OCI-LY1 (cell line): Measurements from ENCODE around the gene NKD1.

Experiments used
- EZH2 ChIP-seq: fragments of 200-600 bp; sonication (generic), shearing (Covaris generic); IDR thresholded peaks from 2 replicates; pipeline ENCODE4 v1.8.0; 2017; ENCODE audit warnings: borderline replicate concordance, mixed run types, mild to moderate bottlenecking, antibody characterized with exemption, low read length, moderate library complexity, mixed read lengths
- TF ChIP-seq, protein P1 (sequence below): fragments of 200-600 bp; sonication (generic), shearing (Covaris generic); IDR thresholded peaks from 2 replicates; pipeline ENCODE4 v1.5.1; 2017; ENCODE audit warnings: mild to moderate bottlenecking, antibody characterized with exemption, low read length, moderate library complexity, mixed read lengths

DNA sequence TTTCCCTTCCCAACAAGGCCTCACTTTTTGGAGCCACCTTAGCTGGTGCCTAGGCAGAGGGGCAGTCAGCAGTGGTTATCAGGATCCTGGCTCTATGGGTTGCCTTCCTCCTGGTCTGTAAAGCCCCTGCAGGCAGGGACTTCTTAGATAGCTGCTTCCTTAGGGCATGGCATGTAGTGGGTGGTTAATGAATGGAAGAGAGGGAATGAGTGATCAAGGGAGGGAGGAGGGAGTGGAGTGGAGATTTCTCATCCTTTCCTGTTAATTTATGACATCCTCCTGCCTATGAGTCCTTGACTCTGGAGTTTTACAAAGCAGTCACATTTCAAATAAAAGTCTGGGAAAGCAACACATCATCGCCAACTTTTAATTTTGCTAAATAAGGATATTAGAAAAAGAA, 92.2 kb downstream of the NKD1 start:
- TF ChIP-seq, protein P1, sequence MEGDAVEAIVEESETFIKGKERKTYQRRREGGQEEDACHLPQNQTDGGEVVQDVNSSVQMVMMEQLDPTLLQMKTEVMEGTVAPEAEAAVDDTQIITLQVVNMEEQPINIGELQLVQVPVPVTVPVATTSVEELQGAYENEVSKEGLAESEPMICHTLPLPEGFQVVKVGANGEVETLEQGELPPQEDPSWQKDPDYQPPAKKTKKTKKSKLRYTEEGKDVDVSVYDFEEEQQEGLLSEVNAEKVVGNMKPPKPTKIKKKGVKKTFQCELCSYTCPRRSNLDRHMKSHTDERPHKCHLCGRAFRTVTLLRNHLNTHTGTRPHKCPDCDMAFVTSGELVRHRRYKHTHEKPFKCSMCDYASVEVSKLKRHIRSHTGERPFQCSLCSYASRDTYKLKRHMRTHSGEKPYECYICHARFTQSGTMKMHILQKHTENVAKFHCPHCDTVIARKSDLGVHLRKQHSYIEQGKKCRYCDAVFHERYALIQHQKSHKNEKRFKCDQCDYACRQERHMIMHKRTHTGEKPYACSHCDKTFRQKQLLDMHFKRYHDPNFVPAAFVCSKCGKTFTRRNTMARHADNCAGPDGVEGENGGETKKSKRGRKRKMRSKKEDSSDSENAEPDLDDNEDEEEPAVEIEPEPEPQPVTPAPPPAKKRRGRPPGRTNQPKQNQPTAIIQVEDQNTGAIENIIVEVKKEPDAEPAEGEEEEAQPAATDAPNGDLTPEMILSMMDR: no peak
- no peak for TF ChIP-seq EZH2
